Measurements from ENCODE around the gene CHRDL2.

DNA sequence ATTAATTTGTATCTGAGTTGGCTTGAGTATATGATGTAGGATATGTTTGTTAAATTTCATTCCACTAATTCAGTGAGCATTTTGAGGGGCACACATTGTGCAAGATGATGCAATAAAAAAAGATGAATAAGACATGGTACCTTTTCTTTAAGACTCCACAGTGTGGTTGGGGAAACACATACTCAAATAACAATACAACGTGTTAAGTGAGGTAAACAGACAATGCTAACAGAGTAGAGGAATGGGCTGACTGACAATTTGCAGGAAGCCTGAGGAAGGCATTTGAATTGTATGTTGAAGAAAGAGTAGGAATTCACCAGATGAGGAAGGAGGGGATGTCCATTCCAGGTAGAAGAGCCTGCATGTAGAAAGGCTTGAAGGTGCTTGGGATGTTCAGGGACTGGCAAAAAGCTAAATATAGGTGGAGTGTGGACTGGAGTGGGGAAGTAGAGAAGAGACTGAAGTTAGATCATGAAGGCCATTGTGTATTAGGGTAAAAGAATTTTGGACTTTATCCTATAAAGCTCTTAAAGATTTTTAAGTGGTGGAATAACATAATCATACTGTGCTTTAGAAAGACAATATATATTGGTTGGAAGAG lies 24.3 kb upstream of the CHRDL2 start:
- TF ChIP-seq CTCF (IDR thresholded peaks at IDR 0.05) (no peak), POLR2AphosphoS5 (IDR thresholded peaks at IDR 0.05) (no peak), POLR2A (IDR thresholded peaks at IDR 0.05) (no peak), EP300 (IDR thresholded peaks at IDR 0.05) (no peak)
